Mucosa of descending colon (tissue), 3 donors: Measurements from ENCODE around the gene CASZ1. TPM values are rescaled to one million over a fixed set of nuclear protein-coding genes. Genes with fewer than 3 reads are reported as not detected.
A peak's percentile ranks its signal among the peaks of the same experiment; 100 is the strongest.

Experiments used
- ATAC-seq: fragments of 200-7000 bp; cut with Tn5 transposase; one replicate; pipeline ENCODE4 v1.9.1; 2020; ENCODE audit warnings: mild to moderate bottlenecking, moderate library complexity
- DNase-seq, 3 donors: peaks; one replicate each; pipeline ENCODE4 v3.0.0-alpha.2; 2020
- H3K36me3 ChIP-seq: fragments of 200-600 bp; one replicate; pipeline ENCODE4 v1.8.0; 2021; ENCODE audit warnings: low read depth, mild to moderate bottlenecking
- H3K4me1 ChIP-seq: fragments of 200-600 bp; one replicate; pipeline ENCODE4 v1.8.0; 2021; ENCODE audit warnings: low read depth, mild to moderate bottlenecking
- H3K4me3 ChIP-seq: fragments of 200-600 bp; one replicate; pipeline ENCODE4 v1.8.0; 2021; ENCODE audit warnings: mild to moderate bottlenecking
- H3K9me3 ChIP-seq: fragments of 200-600 bp; one replicate; pipeline ENCODE4 v1.8.0; 2021; ENCODE audit warnings: mild to moderate bottlenecking
- CTCF ChIP-seq: fragments of 200-600 bp; IDR thresholded peaks from one replicate; pipeline ENCODE4 v1.8.0; 2022; ENCODE audit warnings: antibody characterized with exemption, mild to moderate bottlenecking
- intact Hi-C, 2 donors: fragments of 100-400 bp; cut with DNase I in 1 of 2; cut with micrococcal nuclease in 1 of 2; formaldehyde crosslinking; loops; one replicate each; pipeline versions ENCODE4 v1.11.0 to v1.11.1; 2022; cut with DNase I, micrococcal nuclease
- long read RNA-seq, 2 donors: library from polyadenylated mRNA; unstranded; transcript quantifications; one replicate each; pipeline ENCODE4 v2.0.0, GENCODE V29; 2019 to 2021
- total RNA-seq, 3 donors: library from RNA; stranded (reverse); fragmentation: NEBNext Ultra II Directional in 2 of 3; extraction: Animal tissue kit (Norgen Biotek cat#: 25700) in 2 of 3; gene quantifications; one replicate each; pipeline versions ENCODE4 v1.2.1 to v1.2.4, GENCODE V29; 2021 to 2023
- donor health status: DM: no; HTN: no; CAD: no; lungs with moderate emphysema.
- donor health status: DM: no; HTN: no; CAD: no.
- donor health status: DM: no; HTN: yes; CAD: no.

The CASZ1 gene
- total RNA-seq: 100 to 1,000 TPM in 1 of 3 donors, 10 to 100 TPM in 2; 66.5 to 110 (median 84.5) TPM
- long read RNA-seq, donor 1, full-length matches to known transcripts: 3 of 132 reads
- long read RNA-seq, donor 1, partial matches to known transcripts: 83 of 132 reads
- long read RNA-seq, donor 1, other reads (novel, unspliced or antisense): 46 of 132 reads
- long read RNA-seq, donor 2, partial matches to known transcripts: 1 of 8 reads
- long read RNA-seq, donor 2, other reads (novel, unspliced or antisense): 7 of 8 reads

GRCh38 chr1:10796029-10796944 lies at the start of gene CASZ1:
TSS of gene CASZ1 (minus strand) at chr1:10796646. CDS start at chr1:10693889, 102,757 bp downstream.
- ATAC-seq (peak; percentile 70), DNase-seq (peak; percentile 83 to 90 (median 87))
- H3K9me3 ChIP-seq: no peaks in the 10 kb centered on the region
- TF ChIP-seq CTCF: no peak
- H3K4me3 ChIP-seq: peak within 1 kb of the TSS; percentile 54
- intact Hi-C loops: loop anchor here in 1 of 2 donors (10.0 kb wide), 1 partner anchor 101 kb away; no protein-coding TSS in a partner anchor
- H3K4me1 ChIP-seq: peaks cover 17% of the 10 kb centered on the region
- H3K36me3 ChIP-seq: no peaks in the 10 kb centered on the region

GRCh38 chr1:10843697-10844096 lies 47.3 kb upstream of the CASZ1 start:
- Histone ChIP-seq H3K36me3 (no peaks in the 10 kb centered on the region), H3K9me3 (no peaks in the 10 kb centered on the region), H3K4me3 (no peak overlapping the region), H3K4me1 (no peaks in the 10 kb centered on the region)
- no peak for TF ChIP-seq CTCF
- ATAC-seq (no peak), DNase-seq (no peak)
- intact Hi-C loops: no loop called here

- no peak for DNase-seq
- intact Hi-C loops: no loop called here
These were observed 44.7 kb upstream of the CASZ1 start for GRCh38 chr1:10841118-10841517.

GRCh38 chr1:10839188-10839770 lies 42.8 kb upstream of the CASZ1 start:
- intact Hi-C loops: no loop called here
- ATAC-seq: no peak
- no peaks in the 10 kb centered on the region for H3K9me3 ChIP-seq
- H3K36me3 ChIP-seq: no peaks in the 10 kb centered on the region
- peak in 1 of 3 donors; percentile 29 for DNase-seq
- H3K4me3 ChIP-seq: no peak overlapping the region
- no peak for TF ChIP-seq CTCF
- H3K4me1 ChIP-seq: peaks cover 6% of the 10 kb centered on the region

More at GRCh38 chr1:10841118-10841517, 44.7 kb upstream of the CASZ1 start:
- no peak overlapping the region for H3K4me3 ChIP-seq
- H3K9me3 ChIP-seq: no peaks in the 10 kb centered on the region
- TF ChIP-seq CTCF: no peak
- no peaks in the 10 kb centered on the region for H3K36me3 ChIP-seq
- ATAC-seq: no peak
- no peaks in the 10 kb centered on the region for H3K4me1 ChIP-seq

GRCh38 chr1:10838541-10838940 lies 42.1 kb upstream of the CASZ1 start:
- no peak for ATAC-seq

More at GRCh38 chr1:10838541-10838940, 42.1 kb upstream of the CASZ1 start:
- Histone ChIP-seq H3K36me3 (no peaks in the 10 kb centered on the region), H3K9me3 (no peaks in the 10 kb centered on the region), H3K4me1 (peaks cover 6% of the 10 kb centered on the region), H3K4me3 (no peak overlapping the region)
- intact Hi-C loops: no loop called here
- peak in 1 of 3 donors; percentile 25 for DNase-seq
- no peak for TF ChIP-seq CTCF
